ENCODE measurements around the gene TSEN54.

The TSEN54 gene

GRCh38 chr17:75492555-75493168, 23.7 kb upstream of the TSEN54 start:
- no peak for DNase-seq (ENCODE audit: low read depth)
- no peak overlapping the region for H3K4me3 ChIP-seq (ENCODE audit: low read depth, low read length)
- in situ Hi-C loops (cut with HindIII; ENCODE audit: low sequenced_read_pairs) = no loop called here
- TF ChIP-seq, protein P1, sequence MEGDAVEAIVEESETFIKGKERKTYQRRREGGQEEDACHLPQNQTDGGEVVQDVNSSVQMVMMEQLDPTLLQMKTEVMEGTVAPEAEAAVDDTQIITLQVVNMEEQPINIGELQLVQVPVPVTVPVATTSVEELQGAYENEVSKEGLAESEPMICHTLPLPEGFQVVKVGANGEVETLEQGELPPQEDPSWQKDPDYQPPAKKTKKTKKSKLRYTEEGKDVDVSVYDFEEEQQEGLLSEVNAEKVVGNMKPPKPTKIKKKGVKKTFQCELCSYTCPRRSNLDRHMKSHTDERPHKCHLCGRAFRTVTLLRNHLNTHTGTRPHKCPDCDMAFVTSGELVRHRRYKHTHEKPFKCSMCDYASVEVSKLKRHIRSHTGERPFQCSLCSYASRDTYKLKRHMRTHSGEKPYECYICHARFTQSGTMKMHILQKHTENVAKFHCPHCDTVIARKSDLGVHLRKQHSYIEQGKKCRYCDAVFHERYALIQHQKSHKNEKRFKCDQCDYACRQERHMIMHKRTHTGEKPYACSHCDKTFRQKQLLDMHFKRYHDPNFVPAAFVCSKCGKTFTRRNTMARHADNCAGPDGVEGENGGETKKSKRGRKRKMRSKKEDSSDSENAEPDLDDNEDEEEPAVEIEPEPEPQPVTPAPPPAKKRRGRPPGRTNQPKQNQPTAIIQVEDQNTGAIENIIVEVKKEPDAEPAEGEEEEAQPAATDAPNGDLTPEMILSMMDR (IDR thresholded peaks at IDR 0.05; ENCODE audit: low read depth, low read length, missing control alignments) = no peak

DNA sequence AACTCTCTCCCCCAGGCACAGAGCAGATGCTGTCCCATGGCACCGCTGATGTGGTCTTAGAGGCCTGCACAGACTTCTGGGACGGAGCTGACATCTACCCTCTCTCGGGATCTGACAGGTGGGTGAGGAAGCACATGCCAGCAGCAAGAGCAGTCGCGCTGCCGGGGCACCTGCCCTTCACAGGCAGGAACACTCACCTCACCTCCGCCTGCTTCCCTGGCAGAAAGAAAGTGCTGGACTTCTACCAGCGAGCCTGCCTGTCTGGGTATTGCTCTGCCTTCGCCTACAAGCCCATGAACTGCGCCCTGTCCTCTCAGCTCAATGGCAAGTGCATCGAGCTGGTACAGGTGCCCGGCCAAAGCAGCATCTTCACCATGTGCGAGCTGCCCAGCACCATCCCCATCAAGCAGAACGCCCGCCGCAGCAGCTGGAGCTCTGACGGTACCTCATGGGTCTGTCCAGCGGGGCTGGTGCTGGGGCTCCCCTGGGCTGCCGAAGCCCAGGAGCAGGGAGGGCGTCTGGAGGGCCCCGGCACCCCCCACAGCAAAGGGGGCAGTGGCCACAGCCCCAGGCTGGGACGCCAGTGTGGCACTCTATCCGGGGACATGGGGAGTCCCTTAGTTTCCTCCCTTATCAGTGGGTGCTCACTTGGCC, 22.7 kb upstream of the TSEN54 start:
- in situ Hi-C loops (cut with HindIII; ENCODE audit: low sequenced_read_pairs) = no loop called here
- TF ChIP-seq, protein P1 (IDR thresholded peaks at IDR 0.05; ENCODE audit: low read depth, low read length, missing control alignments) = no peak
- DNase-seq (ENCODE audit: low read depth) = no peak
- H3K4me3 ChIP-seq (ENCODE audit: low read depth, low read length) = no peak overlapping the region

- no peak for DNase-seq (ENCODE audit: low read depth)
- H3K4me3 ChIP-seq (ENCODE audit: low read depth, low read length) = no peak overlapping the region
- in situ Hi-C loops (cut with HindIII; ENCODE audit: low sequenced_read_pairs) = no loop called here
- TF ChIP-seq, protein P1 (IDR thresholded peaks at IDR 0.05; ENCODE audit: low read depth, low read length, missing control alignments) = no peak
These were observed 21.9 kb upstream of the TSEN54 start for GRCh38 chr17:75494326-75494877.

GRCh38 chr17:75496005-75496404, 20.3 kb upstream of the TSEN54 start:
- DNase-seq (ENCODE audit: low read depth) = no peak
- in situ Hi-C loops (cut with HindIII; ENCODE audit: low sequenced_read_pairs) = no loop called here
- TF ChIP-seq, protein P1 (IDR thresholded peaks at IDR 0.05; ENCODE audit: low read depth, low read length, missing control alignments) = no peak
- no peak overlapping the region for H3K4me3 ChIP-seq (ENCODE audit: low read depth, low read length)

DNA sequence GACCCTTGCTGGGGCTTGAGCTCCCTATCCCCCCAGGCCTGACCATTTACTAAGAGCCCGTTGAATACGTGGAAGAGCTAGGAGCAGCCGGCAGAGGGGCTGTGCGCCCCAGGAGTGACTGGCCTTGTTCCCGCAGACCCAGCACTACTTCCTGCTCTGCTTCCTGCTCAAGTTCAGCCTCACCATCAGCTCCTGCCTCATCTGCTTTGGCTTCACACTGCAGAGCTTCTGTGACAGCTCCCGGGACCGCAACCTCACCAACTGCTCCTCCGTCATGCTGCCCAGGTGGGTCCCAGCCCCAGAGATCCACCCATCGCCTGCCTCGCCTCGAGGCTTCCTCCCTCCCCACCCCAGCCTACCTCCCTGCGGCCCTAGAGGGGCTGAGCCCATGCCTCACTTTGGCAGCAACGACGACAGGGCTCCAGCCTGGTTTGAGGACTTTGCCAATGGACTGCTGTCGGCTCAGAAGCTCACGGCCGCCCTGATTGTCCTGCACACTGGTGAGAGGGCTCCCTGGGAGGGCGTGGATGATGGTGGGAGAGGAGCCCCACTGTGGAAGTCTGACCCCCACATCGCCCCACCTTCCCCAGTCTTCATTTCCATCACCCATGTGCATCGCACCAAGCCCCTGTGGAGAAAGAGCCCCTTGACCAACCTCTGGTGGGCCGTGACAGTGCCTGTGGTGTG, 18.1 kb upstream of the TSEN54 start:
- DNase-seq (ENCODE audit: low read depth) = no peak
- TF ChIP-seq, protein P1 (IDR thresholded peaks at IDR 0.05; ENCODE audit: low read depth, low read length, missing control alignments) = no peak
- in situ Hi-C loops (cut with HindIII; ENCODE audit: low sequenced_read_pairs) = no loop called here
- H3K4me3 ChIP-seq (ENCODE audit: low read depth, low read length) = no peak overlapping the region

GRCh38 chr17:75498726-75499213, 17.6 kb upstream of the TSEN54 start:
- TF ChIP-seq, protein P1 (IDR thresholded peaks at IDR 0.05; ENCODE audit: low read depth, low read length, missing control alignments) = no peak
- in situ Hi-C loops (cut with HindIII; ENCODE audit: low sequenced_read_pairs) = no loop called here
- DNase-seq (ENCODE audit: low read depth) = no peak
- H3K4me3 ChIP-seq (ENCODE audit: low read depth, low read length) = no peak overlapping the region
